GM19023 (cell line): ENCODE measurements around the gene SMAP2.

Source experiments
- ATAC-seq: cut with Tn5 transposase; IDR thresholded peaks from one replicate; pipeline ENCODE4 v1.9.1; 2021; ENCODE audit warnings: mild to moderate bottlenecking, moderate library complexity; ENCODE audit not compliant: unreplicated experiment

SMAP2 gene

DNA sequence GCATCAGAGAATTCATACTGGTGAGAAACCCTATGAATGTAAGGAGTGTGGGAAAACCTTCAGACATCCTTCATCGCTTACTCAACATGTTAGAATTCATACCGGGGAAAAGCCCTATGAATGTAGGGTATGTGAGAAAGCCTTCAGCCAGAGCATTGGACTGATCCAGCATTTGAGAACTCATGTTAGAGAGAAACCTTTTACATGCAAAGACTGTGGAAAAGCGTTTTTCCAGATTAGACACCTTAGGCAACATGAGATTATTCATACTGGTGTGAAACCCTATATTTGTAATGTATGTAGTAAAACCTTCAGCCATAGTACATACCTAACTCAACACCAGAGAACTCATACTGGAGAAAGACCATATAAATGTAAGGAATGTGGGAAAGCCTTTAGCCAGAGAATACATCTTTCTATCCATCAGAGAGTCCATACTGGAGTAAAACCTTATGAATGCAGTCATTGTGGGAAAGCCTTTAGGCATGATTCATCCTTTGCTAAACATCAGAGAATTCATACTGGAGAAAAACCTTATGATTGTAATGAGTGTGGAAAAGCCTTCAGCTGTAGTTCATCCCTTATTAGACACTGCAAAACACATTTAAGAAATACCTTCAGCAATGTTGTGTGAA lies 89.5 kb downstream of the SMAP2 start:
- no peak for ATAC-seq

DNA sequence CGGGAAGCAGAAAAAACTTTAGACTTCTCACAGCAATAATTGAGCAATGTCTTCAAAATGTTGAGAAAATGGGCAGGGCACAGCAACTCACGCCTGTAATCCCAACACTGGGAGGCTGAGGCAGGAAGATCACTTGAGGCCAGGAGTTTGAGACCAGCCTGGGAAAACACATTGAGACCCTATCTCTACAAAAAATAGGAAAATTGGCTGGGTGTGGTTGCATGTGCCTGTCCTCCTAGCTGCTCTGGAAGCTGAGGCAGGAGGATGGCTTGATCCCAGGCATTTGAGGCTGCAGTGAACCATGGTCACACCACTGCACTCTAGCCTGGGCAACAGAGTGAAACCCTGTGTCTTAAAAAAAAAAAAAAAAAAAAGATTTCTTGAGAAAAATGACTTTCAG lies 95.8 kb downstream of the SMAP2 start:
- no peak for ATAC-seq
